Ovary (tissue), 9 donors: ENCODE data around the gene RNF152. TPM values are rescaled to one million over a fixed set of nuclear protein-coding genes. Genes with fewer than 3 reads are reported as not detected.

ENCODE experiments used
- DNase-seq, 5 donors: peaks; one replicate each; pipeline ENCODE4 v3.0.0-alpha.2; 2019 to 2020
- H3K27ac ChIP-seq, 2 donors: fragments of 200-600 bp; one replicate each; pipeline versions ENCODE4 v1.5.1 to v1.8.0; 2019 to 2022
- H3K27me3 ChIP-seq: fragments of 200-600 bp; one replicate; pipeline ENCODE4 v1.8.0; 2022
- H3K36me3 ChIP-seq: fragments of 200-600 bp; sonication (generic); one replicate; pipeline ENCODE4 v1.5.1; 2019
- H3K4me1 ChIP-seq: one replicate; pipeline ENCODE4 v1.8.1; 2013; ENCODE audit warnings: mild to moderate bottlenecking, moderate library complexity; ENCODE audit not compliant: insufficient read depth
- H3K4me3 ChIP-seq: fragments of 200-600 bp; sonication (generic); one replicate; pipeline ENCODE4 v1.5.1; 2017
- H3K9me3 ChIP-seq, 2 donors: fragments of 200-600 bp in 1 of 2; sonication (generic) in 1 of 2; one replicate each; pipeline versions ENCODE4 v1.5.1 to v1.8.1; 2013 to 2019; ENCODE audit warnings: mild to moderate bottlenecking in 1 of 2, moderate library complexity in 1 of 2
- CTCF ChIP-seq, 3 donors: fragments of 450-650 bp in 2 of 3; fragments of 200-600 bp in 1 of 3; IDR thresholded peaks; one replicate each; pipeline versions ENCODE4 v1.5.1 to v1.8.0; 2016 to 2022; ENCODE audit warnings: antibody characterized with exemption in 3 of 3, mild to moderate bottlenecking in 1 of 3
- EP300 ChIP-seq: sonication (generic); formaldehyde crosslinking; IDR thresholded peaks from one replicate; pipeline ENCODE4 v1.6.1; 2017; ENCODE audit warnings: antibody characterized with exemption
- POLR2A ChIP-seq: fragments of 450-650 bp; IDR thresholded peaks from one replicate; pipeline ENCODE4 v1.6.1; 2017; ENCODE audit warnings: antibody characterized with exemption, mild to moderate bottlenecking, moderate library complexity
- WGBS, 3 donors: extraction: QIAGEN DNeasy Blood & Tissue Kit in 1 of 3; methylation state at CpG; one replicate each; pipeline versions ENCODE4 v1.1.5 to v1.1.7; 2013 to 2017; 5-methylcytosine and 5-hydroxymethylcytosine counted together
- intact Hi-C, 4 donors: fragments of 100-400 bp; cut with DNase I; formaldehyde crosslinking; loops; one replicate each; pipeline versions ENCODE4 v1.11.0 to v1.15.1; 2022 to 2023
- polyA plus RNA-seq, 2 donors: library from polyadenylated mRNA; stranded (reverse); fragments of 200-250 nt in 1 of 2; fragments of 350-450 nt in 1 of 2; fragmentation: Illumina TruSeq in 1 of 2; extraction: RNeasy Lipid Tissue Mini Kit (QIAGEN cat#74804) in 1 of 2; gene quantifications; one replicate each; pipeline ENCODE4 v1.2.3, GENCODE V29; 2013 to 2014
- total RNA-seq, 7 donors: library from RNA; depleted of rRNA in 2 of 7; stranded (reverse); fragments of >200 nt in 2 of 7; fragmentation: NEBNext Ultra II Directional in 3 of 7; extraction: Animal tissue kit (Norgen Biotek cat#: 25700) in 3 of 7; gene quantifications; one replicate each; pipeline versions ENCODE4 v1.1.0 to v1.2.4, GENCODE V29; 2016 to 2023
- donor health status: DM: no; HTN: no; CAD: no; lungs with moderate emphysema.
- donor health status: DM: no; HTN: no; CAD: no.
- donor health status: Bipolar disorder and iron deficiency.
- donor health status: DM: yes; HTN: yes; CAD: no.
- donor health status: DM: no; HTN: no; CAD: no.
- donor health status: DM: yes; HTN: yes; CAD: no.

Gene RNF152
- total and polyA plus RNA-seq, 9 donors, result 2.6 to 31.6 (median 7.2) TPM

- H3K36me3 ChIP-seq, result no peaks in the 10 kb centered on the region
- TF ChIP-seq CTCF (IDR thresholded peaks at IDR 0.05) (no peak), EP300 (no peak), POLR2A (no peak)
- H3K27me3 ChIP-seq, result no peaks in the 10 kb centered on the region
- H3K27ac ChIP-seq, result no peak overlapping the region
- 96 to 99% (median 97%) methylated on average over 4 of the region's 4 CpGs for WGBS, 3 donors
- no peaks in the 10 kb centered on the region for H3K4me1 ChIP-seq
- H3K9me3 ChIP-seq, result no peaks in the 10 kb centered on the region
- no peak overlapping the region for H3K4me3 ChIP-seq
- DNase-seq, result no peak
- intact Hi-C loops, result no loop called here
These were observed 69.9 kb downstream of the RNF152 start for GRCh38 chr18:61822879-61823278.

- Histone ChIP-seq H3K4me3 (no peak overlapping the region), H3K4me1 (no peaks in the 10 kb centered on the region), H3K36me3 (no peaks in the 10 kb centered on the region), H3K27ac (no peak overlapping the region), H3K27me3 (no peaks in the 10 kb centered on the region), H3K9me3 (no peaks in the 10 kb centered on the region)
- WGBS, 3 donors, result 88 to 92% (median 88%) methylated on average over 4 of the region's 4 CpGs
- intact Hi-C loops, result no loop called here
- no peak for DNase-seq
- TF ChIP-seq EP300 (no peak), CTCF (IDR thresholded peaks at IDR 0.05) (no peak), POLR2A (no peak)
These were observed 71.1 kb downstream of the RNF152 start for GRCh38 chr18:61821748-61822147.

- Histone ChIP-seq H3K27me3 (no peaks in the 10 kb centered on the region), H3K27ac (no peak overlapping the region), H3K4me1 (no peaks in the 10 kb centered on the region), H3K9me3 (no peaks in the 10 kb centered on the region), H3K36me3 (no peaks in the 10 kb centered on the region), H3K4me3 (no peak overlapping the region)
- DNase-seq, result no peak
- TF ChIP-seq CTCF (IDR thresholded peaks at IDR 0.05) (no peak), POLR2A (no peak), EP300 (no peak)
- WGBS, 3 donors, result 91 to 97% (median 95%) methylated on average over 1 of the region's 1 CpG
- intact Hi-C loops, result no loop called here
These were observed 71.9 kb downstream of the RNF152 start for GRCh38 chr18:61820882-61821281.

DNA sequence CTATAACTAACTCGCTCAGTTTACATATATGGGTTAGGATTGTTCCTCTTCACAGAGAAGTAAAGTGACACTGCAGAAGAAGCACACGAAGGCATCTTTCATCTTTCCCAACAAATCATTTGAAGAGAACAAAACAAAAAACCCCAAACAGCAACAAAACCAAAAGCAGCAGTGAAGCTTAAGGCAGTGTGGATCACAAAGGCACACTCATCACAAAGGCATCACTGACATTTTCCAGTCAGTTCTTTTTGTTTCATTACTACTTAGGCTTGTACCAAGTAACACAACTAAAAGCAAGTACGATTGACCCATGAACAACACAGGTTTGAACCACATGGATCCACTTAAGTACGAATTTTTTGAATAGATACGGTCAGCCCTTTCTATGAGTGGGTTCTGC, 75.7 kb downstream of the RNF152 start:
- Histone ChIP-seq H3K4me1 (no peaks in the 10 kb centered on the region), H3K27ac (no peak overlapping the region), H3K9me3 (no peaks in the 10 kb centered on the region), H3K4me3 (no peak overlapping the region), H3K27me3 (no peaks in the 10 kb centered on the region), H3K36me3 (no peaks in the 10 kb centered on the region)
- no peak for TF ChIP-seq POLR2A
- no peak for TF ChIP-seq EP300
- no peak for TF ChIP-seq CTCF (IDR thresholded peaks at IDR 0.05)
- DNase-seq, result no peak
- intact Hi-C loops, result no loop called here
- WGBS, 3 donors, result 88 to 89% (median 89%) methylated on average over 5 of the region's 5 CpGs
